GM23248 (cell line): ENCODE measurements around the gene RDH16. TPM values are rescaled to one million over a fixed set of nuclear protein-coding genes. Genes with fewer than 3 reads are reported as not detected.

Source experiments
- DNase-seq: peaks from one replicate; pipeline ENCODE4 v3.0.0-alpha.2; 2015
- H2AFZ ChIP-seq: fragments of 200-600 bp; sonication (generic); 2 replicates; pipeline ENCODE4 v1.6.1; 2016; ENCODE audit warnings: antibody characterized with exemption
- H3F3A ChIP-seq: fragments of 200-600 bp; sonication (generic); 2 replicates; pipeline ENCODE4 v1.6.1; 2016; ENCODE audit warnings: mild to moderate bottlenecking, antibody characterized with exemption, mixed run types; ENCODE audit not compliant: insufficient read depth
- H3K27ac ChIP-seq: fragments of 200-600 bp; sonication (generic); 2 replicates; pipeline ENCODE4 v1.5.1; 2016; ENCODE audit warnings: mild to moderate bottlenecking
- H3K27me3 ChIP-seq: fragments of 200-600 bp; sonication (generic); replicated peaks from 2 replicates; pipeline ENCODE4 v1.6.1; 2016; ENCODE audit warnings: mild to moderate bottlenecking; ENCODE audit not compliant: insufficient read depth
- H3K36me3 ChIP-seq: fragments of 200-600 bp; sonication (generic); 2 replicates; pipeline ENCODE4 v1.6.1; 2016; ENCODE audit warnings: low read depth, mild to moderate bottlenecking
- H3K4me1 ChIP-seq: fragments of 200-600 bp; sonication (generic); 2 replicates; pipeline ENCODE4 v1.6.1; 2016; ENCODE audit warnings: mild to moderate bottlenecking; ENCODE audit not compliant: insufficient read depth
- H3K4me2 ChIP-seq: fragments of 200-600 bp; sonication (generic); one replicate; pipeline ENCODE4 v1.6.1; 2016; ENCODE audit warnings: mild to moderate bottlenecking; ENCODE audit not compliant: unreplicated experiment
- H3K4me3 ChIP-seq: fragments of 200-600 bp; sonication (generic); 2 replicates; pipeline ENCODE4 v1.5.1; 2016; ENCODE audit warnings: mild to moderate bottlenecking
- H3K79me2 ChIP-seq: fragments of 200-600 bp; sonication (generic); 2 replicates; pipeline ENCODE4 v1.6.1; 2016; ENCODE audit warnings: mild to moderate bottlenecking; ENCODE audit not compliant: insufficient read depth
- H3K9ac ChIP-seq: fragments of 200-600 bp; sonication (generic); 2 replicates; pipeline ENCODE4 v1.6.1; 2016; ENCODE audit warnings: mild to moderate bottlenecking
- H3K9me2 ChIP-seq: fragments of 200-600 bp; sonication (generic); 2 replicates; pipeline ENCODE4 v1.6.1; 2016; ENCODE audit warnings: mixed run types, mild to moderate bottlenecking, moderate library complexity; ENCODE audit not compliant: insufficient read depth
- H3K9me3 ChIP-seq: fragments of 200-600 bp; sonication (generic); one replicate; pipeline ENCODE4 v1.6.1; 2017; ENCODE audit warnings: low read depth
- H4K20me1 ChIP-seq: fragments of 200-600 bp; sonication (generic); 2 replicates; pipeline ENCODE4 v1.6.0; 2016; ENCODE audit not compliant: insufficient read depth
- EZH2 ChIP-seq: fragments of 200-600 bp; sonication (generic); IDR thresholded peaks from 2 replicates; pipeline ENCODE4 v1.6.1; 2018; ENCODE audit warnings: antibody characterized with exemption, mild to moderate bottlenecking; ENCODE audit not compliant: insufficient read depth, poor library complexity, severe bottlenecking
- EZH2phosphoT487 ChIP-seq: fragments of 200-600 bp; sonication (generic); IDR thresholded peaks from 2 replicates; pipeline ENCODE4 v1.6.1; 2018; ENCODE audit warnings: antibody characterized with exemption, moderate library complexity, mild to moderate bottlenecking, low read depth; ENCODE audit not compliant: insufficient read depth
- WGBS, 2 experiments: methylation state at CpG; one replicate each; pipeline ENCODE4 v1.1.6; 2015 to 2017; ENCODE audit warnings: low lambda C conversion rate in 2 of 2, low coverage in 1 of 2; ENCODE audit errors: missing lambda C conversion rate in 2 of 2; 5-methylcytosine and 5-hydroxymethylcytosine counted together
- in situ Hi-C: fragments of 300-500 bp; cut with MboI; formaldehyde crosslinking; loops from 2 replicates; pipeline ENCODE4 v1.15.0; 2020
- polyA plus RNA-seq: library from polyadenylated mRNA; unstranded; fragments of >200 nt; fragmentation: Nextera tagmentation; extraction: Ambion mirVana; gene quantifications from 2 replicates; pipeline ENCODE4 v1.2.1, GENCODE V29; 2016
- total RNA-seq: library from RNA; depleted of rRNA; stranded (reverse); fragments of >200 nt; shearing (Covaris generic); gene quantifications from 2 replicates; pipeline ENCODE4 v1.2.3, GENCODE V29; 2014

Gene RDH16
- total and polyA plus RNA-seq, 2 experiments from 2014 or later = not detected

DNA sequence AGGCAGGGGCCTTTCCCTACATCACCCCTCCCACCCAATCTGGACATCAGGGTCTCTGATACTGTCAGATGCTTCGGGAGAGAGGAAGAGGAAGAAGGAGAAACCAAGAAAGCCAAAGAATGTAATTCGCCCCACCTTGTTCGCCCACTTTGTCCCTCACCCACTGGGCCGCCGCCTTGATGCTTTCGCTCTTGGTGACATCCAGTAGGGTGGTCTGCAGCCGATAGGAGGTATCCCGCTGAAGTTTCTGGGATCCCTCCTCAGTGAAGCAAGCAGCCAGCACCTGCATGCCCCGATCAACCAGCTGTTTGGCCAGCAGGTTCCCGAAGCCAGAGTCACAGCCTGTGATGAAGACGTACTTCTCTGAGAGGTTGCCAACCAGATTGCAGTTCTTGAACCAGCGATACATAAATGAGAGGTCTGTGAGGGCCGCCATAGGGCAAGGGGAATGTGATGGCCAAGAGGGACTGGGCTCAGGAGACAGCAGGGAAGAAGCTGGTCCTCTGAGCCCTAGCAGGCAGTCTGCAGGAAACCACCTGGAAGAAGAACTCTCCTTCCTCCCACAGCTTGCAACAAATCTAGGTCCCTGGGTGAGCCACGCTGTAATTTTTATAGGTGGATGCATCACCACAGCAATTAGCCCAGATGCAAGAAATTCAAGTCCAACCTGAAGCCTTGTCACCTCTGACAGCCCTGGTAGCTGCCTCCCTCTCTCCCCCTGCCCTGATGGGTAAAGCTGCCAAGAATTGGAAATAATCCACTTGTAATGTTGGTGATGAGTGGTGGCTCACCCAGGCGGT is 23.4 kb downstream of the RDH16 start, which contains the start of gene SDR9C7:
Gene SDR9C7, minus strand, starts transcription at position 583 of the 800 bp plus-strand sequence. Its CDS starts 147 bp downstream, at position 436.
- no peak for DNase-seq
- no peak within 1 kb of the TSS for H3K4me2 ChIP-seq
- H2AFZ ChIP-seq = no peak within 1 kb of the TSS
- no peaks in the 10 kb centered on the region for H3K36me3 ChIP-seq
- TF ChIP-seq EZH2 (no peak), EZH2phosphoT487 (no peak)
- H3K27ac ChIP-seq = no peak within 1 kb of the TSS
- 76 to 80% methylated on average over 15 of the region's 15 CpGs for WGBS, 2 experiments
- no peak within 1 kb of the TSS for H3K4me3 ChIP-seq
- in situ Hi-C loops = no loop called here
- no peaks in the 10 kb centered on the region for H3K9me2 ChIP-seq
- H3K27me3 ChIP-seq = peaks cover 8% of the 10 kb centered on the region; the same call in 1 of the 2 replicates
- H3K4me1 ChIP-seq = peaks cover 5% of the 10 kb centered on the region; the same call in 1 of the 2 replicates
- H3K9me3 ChIP-seq = no peaks in the 10 kb centered on the region
- no peak within 1 kb of the TSS for H3K9ac ChIP-seq
- H3F3A ChIP-seq = no peaks in the 10 kb centered on the region
- H4K20me1 ChIP-seq = no peaks in the 10 kb centered on the region
- no peaks in the 10 kb centered on the region for H3K79me2 ChIP-seq

DNA sequence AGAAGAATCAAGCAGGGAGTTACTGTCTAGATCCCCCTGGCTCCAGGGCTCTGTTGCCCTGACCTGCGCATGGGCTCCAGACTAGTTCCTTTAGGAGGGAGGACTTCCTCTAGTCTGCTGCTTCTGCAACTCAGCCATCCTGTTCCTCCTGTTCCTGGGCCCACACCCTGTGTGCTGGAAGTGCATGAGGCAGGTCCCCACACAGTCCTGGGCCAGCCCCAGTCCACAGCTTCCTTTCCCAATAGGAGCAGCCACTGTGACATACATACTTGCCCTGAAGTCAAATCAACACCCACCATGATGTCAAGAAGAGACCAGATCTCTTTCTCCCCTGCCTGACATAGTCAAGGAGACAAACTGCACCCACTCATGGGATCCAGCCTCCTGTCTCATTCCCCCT is 24.5 kb downstream of the RDH16 start:
- Histone ChIP-seq H3K4me2 (no peak overlapping the region), H3F3A (no peaks in the 10 kb centered on the region), H3K36me3 (no peaks in the 10 kb centered on the region), H3K27me3 (peaks cover 13% of the 10 kb centered on the region), H3K9me3 (no peaks in the 10 kb centered on the region), H3K9ac (no peak overlapping the region), H2AFZ (no peak overlapping the region), H3K79me2 (no peaks in the 10 kb centered on the region), H3K27ac (no peak overlapping the region), H3K4me3 (no peak overlapping the region), H3K4me1 (peaks cover 5% of the 10 kb centered on the region; the same call in 1 of the 2 replicates), H3K9me2 (no peaks in the 10 kb centered on the region), H4K20me1 (no peaks in the 10 kb centered on the region)
- 100% methylated on average over 1 of the region's 1 CpG for WGBS, 2 experiments
- in situ Hi-C loops = no loop called here
- TF ChIP-seq EZH2phosphoT487 (no peak), EZH2 (no peak)
- DNase-seq = no peak

DNA sequence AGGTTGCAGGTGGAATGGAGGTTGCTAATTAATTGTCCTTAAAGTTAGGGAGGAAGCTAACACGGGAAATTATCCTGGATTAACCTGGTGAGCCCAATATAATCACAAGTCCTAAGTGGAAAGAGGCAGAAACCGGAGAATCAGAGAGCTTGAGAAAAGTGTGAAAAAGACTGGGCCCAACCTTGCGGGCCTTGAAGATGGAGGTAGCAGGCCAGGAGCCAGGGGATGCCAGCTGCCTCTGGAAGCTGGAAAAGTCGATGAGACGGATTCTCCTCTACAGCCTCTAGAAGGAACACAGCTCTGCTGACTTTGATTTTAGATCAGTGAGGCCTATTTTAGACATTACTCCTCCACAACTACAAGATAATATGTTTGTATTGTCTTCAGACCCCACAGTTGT is 25.3 kb downstream of the RDH16 start:
- TF ChIP-seq EZH2phosphoT487 = no peak
- H2AFZ ChIP-seq = no peak overlapping the region
- no peak overlapping the region for H3K4me3 ChIP-seq
- H3K9me3 ChIP-seq = no peaks in the 10 kb centered on the region
- H4K20me1 ChIP-seq = no peaks in the 10 kb centered on the region
- no peaks in the 10 kb centered on the region for H3K9me2 ChIP-seq
- peaks cover 8% of the 10 kb centered on the region for H3K27me3 ChIP-seq
- peaks cover 5% of the 10 kb centered on the region; the same call in 1 of the 2 replicates for H3K4me1 ChIP-seq
- H3K79me2 ChIP-seq = no peaks in the 10 kb centered on the region
- no peak for DNase-seq
- no peak overlapping the region for H3K4me2 ChIP-seq
- 65 to 72% methylated on average over 5 of the region's 5 CpGs for WGBS, 2 experiments
- no peaks in the 10 kb centered on the region for H3F3A ChIP-seq
- H3K36me3 ChIP-seq = no peaks in the 10 kb centered on the region
- H3K27ac ChIP-seq = no peak overlapping the region
- in situ Hi-C loops = no loop called here
- H3K9ac ChIP-seq = no peak overlapping the region

DNA sequence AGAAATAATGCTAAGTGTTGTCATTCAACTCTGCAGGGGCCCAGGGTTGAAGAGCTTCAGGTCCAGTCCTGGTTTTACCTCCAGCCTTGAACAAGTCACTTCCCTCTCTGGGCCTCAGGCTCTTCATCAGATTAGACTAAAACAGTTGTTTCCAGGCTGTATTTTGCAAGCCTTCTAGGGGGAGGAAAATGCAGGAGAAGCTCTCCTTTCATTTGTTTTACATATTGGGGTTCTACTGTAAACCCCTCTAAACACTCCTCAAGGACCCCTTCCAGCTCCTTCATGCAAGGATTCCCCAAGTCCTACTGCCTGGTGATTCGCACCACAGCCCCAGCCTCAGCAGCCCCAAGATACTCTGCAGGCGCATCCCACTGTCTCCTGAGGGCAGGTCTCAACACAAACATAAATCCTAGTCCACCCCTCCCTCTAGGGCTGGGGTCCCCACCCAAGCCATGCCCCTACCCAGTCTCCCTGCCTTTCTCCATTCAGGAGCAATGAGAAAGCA is 25.9 kb downstream of the RDH16 start:
- no peak overlapping the region for H3K27ac ChIP-seq

More for the DNA sequence above, 25.9 kb downstream of the RDH16 start:
- Histone ChIP-seq H3K9me2 (no peaks in the 10 kb centered on the region), H3K4me2 (peak overlapping the region; percentile 48), H3K4me3 (no peak overlapping the region), H3K9me3 (no peaks in the 10 kb centered on the region), H2AFZ (0 out of 2 replicates have a peak overlapping the region, but pooled peaks have one; percentile 48), H4K20me1 (no peaks in the 10 kb centered on the region), H3K27me3 (peaks cover 12% of the 10 kb centered on the region), H3K79me2 (no peaks in the 10 kb centered on the region), H3K4me1 (peaks cover 5% of the 10 kb centered on the region; the same call in 1 of the 2 replicates), H3K9ac (no peak overlapping the region), H3K36me3 (no peaks in the 10 kb centered on the region), H3F3A (no peaks in the 10 kb centered on the region)
- in situ Hi-C loops = no loop called here
- TF ChIP-seq EZH2phosphoT487 = no peak
- no peak for TF ChIP-seq EZH2
- WGBS, 2 experiments = 60 to 82% methylated on average over 2 of the region's 2 CpGs
- peak; percentile 56 for DNase-seq
